RWPE1 (cell line): ENCODE measurements around the gene CST6.

Experiments used
- CTCF ChIA-PET: fragments of 350-600 bp; sonication (Branson Sonifier 250); formaldehyde crosslinking; extraction: SDS; loops from one replicate; lab custom pipeline; 2021; lab: Yijun Ruan, JAX
- POLR2A ChIA-PET: fragments of 400-600 bp; formaldehyde crosslinking; extraction: SDS; loops from one replicate; lab custom pipeline; 2020; ENCODE audit warnings: antibody characterized with exemption; ENCODE audit not compliant: low non-redundant PET; lab: Yijun Ruan, JAX
- DNase-seq: peaks from one replicate; pipeline ENCODE4 v3.0.0; 2012; ENCODE audit warnings: low spot score
- H3K27ac ChIP-seq: fragments of 450-650 bp; 2 replicates; pipeline ENCODE4 v1.5.1; 2017
- CTCF ChIP-seq: fragments of 450-650 bp; conservative IDR thresholded peaks from 2 replicates; pipeline ENCODE4 v1.5.1; 2017; ENCODE audit warnings: low read depth, mild to moderate bottlenecking

CST6 gene

DNA sequence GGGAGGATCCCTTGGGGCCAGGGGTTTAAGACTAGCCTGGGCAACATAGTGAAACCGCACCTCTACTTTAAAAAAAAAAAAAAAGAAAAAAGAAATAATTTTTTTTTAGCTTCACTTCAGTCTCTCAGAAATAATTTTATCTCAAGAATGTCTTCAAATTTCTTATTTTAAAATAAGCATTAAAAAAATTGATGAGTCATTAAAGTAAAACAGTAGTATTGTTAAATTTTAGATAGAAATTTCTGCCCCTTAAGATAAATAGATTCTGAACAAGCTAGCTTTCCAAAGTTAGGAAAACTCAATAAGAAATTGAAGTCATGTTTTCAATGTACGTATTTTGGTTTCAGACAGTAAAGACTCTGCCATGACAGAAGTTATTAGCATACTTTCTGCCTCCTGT, 50.6 kb downstream of the CST6 start:
- no peak overlapping the region for H3K27ac ChIP-seq
- ChIA-PET POLR2A (interaction anchor here (0.6 kb wide), 1 partner anchor 10 kb away, joined by 5 read pairs; the partner anchor contains the start of gene SF3B2), CTCF (no interaction called here)
- no peak for TF ChIP-seq CTCF
- DNase-seq: no peak
